ENCODE measurements around the gene ERC2.
A peak's percentile ranks its signal among the peaks of the same experiment; 100 is the strongest.
"Not testable (repeated sequence)": the region's sequence is repeated elsewhere in the genome, so short reads cannot be mapped to it uniquely, and the experiment has no call there.

ERC2 gene

DNA sequence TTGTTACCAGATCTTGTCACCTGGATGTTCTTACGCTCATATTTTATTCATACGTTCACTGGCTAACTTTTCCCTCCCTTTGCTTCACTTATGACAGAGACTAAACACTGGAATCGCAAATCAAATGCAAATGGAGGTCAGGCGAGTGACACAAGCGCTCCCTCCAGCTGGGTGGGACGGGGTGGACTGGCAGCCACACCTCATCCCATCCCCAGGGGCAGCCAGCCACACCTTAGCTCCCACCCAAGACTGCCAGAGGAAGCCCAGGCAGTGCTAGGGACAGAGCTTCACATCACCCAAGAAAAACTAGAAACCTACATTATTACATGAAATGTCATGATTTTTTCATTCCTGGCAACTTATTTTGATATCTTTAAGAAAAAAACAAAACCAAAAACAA is 366.2 kb downstream of the ERC2 start:
- intact Hi-C loops (cut with DNase I), result no loop called here
- no peak for DNase-seq

DNA sequence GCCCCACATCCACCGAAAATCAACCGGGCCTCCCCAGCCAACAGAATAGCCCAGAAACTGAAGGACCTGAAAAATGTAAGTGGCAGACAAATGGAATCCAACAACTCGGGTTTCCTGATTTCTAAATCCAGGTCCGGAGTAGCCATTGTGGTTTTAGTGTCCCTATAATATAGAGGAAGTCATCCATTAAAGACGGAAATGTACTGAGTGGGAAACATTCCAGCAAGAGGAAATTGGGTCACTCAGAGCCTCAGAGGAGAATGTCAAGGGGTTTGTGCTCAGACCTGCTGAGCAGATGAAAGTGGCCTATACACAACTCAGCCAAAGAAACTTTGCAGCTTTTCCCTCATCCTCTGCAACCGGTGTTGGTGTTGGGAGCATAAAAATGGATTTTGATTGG is 366.7 kb downstream of the ERC2 start:
- intact Hi-C loops (cut with DNase I), result no loop called here

DNA sequence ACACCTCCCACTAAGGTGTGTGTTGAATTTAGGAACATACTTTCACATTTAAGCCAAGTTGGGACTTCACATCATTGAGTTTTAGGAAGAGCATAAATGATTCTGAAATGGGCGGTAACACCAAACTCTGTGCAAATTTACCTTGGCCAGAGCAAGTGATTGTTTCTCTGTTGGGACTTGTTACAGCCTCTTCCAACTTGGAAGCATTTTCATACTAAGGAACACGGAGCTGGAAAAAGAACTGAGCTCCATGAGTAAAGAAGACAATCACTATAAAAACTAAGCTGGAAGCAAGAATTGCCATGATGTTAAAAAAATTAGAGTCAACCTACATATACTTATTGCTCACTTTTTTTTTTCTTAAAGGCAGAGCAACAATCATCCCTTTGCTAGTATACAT is 371.3 kb downstream of the ERC2 start:
- intact Hi-C loops (cut with DNase I), result no loop called here
- DNase-seq, result no peak

More for the DNA sequence above, 366.7 kb downstream of the ERC2 start:
- DNase-seq, result no peak

DNA sequence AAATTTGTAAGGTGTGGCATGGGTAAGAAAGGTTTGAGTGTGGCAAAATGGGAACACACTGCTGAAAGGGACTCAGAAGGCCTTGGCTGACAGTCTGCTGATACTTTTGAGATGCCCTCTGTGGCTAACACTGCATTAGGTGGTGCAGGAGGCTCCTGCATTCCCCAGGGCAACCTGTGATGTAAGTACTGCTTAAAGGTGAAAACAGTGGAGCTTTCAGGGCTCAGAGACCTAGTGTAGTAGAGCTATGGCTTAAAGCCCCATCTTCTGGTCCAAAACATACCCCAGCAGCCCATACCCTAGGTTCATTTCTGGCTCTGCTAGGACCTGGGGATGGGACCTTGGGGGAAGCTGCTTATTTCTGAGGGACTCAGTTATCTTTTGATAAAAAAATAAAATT is 374.1 kb downstream of the ERC2 start:
- no peak for DNase-seq
- intact Hi-C loops (cut with DNase I), result no loop called here

DNA sequence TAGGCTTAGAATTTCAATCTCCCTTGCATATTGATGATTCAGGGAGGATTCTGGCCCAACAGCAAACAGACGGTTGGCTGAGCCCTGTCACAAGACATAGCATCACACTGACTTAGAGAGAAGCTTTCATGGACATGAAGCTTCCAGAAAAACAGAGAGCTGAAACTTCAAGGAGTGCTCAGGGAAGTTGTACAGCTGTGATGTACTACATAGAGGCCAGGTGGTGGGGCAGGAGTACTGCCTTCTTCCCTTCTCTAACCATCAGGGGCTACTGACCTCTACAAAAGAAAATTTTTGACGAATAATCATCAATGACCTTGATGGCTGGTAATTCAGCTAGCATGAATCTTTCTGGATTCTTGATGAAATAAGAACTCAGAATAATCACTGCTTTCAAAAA is 378.5 kb downstream of the ERC2 start:
- intact Hi-C loops (cut with DNase I), result no loop called here
- no peak for DNase-seq

DNA sequence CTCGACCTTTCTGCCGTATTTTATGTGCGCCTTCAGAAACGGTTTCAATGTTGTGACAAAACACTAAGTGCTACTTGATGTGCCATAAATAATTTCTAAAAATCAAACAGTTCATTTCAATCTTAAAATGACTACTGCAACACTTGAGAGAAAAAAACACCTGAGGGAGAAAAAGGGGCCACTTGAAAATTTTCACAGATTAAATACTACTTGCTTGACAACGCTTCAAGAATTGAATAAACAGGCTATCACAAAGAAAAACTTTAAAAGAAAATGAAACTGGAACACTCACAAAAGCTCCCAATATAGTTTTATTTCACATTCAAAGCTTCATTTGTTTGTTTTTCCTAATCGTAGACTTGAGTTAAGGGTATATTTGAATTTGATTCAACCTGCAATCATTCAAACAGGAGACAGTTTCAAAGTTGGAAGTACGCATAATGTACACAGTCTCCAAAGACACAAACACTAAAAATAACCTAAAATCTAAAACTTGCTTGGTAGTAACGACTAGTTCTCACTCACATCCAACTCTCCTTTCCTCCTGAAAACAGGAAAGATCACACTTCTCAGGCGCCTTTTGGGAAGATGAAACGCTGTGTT is 380.7 kb downstream of the ERC2 start:
- DNase-seq, result no peak
- intact Hi-C loops (cut with DNase I), result no loop called here

DNA sequence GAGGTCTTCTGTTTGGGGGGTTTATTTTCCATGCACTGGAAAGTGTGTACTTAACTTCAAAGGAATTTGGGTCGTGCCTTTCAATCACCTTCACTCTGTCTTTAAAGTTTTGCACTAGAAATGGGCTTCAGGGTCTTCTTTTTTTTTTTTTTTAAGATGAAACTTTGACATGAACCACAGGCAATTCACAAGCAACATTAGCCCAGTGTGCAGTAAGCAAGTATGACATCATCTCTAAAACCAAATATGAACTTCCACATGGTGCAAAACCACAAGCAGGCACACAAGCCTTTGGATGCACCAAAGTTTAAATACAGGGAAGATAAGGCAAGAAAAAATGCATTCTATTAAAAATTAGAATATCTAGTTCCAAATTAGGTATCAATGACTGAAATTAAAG is 381.9 kb downstream of the ERC2 start:
- no peak for DNase-seq
- intact Hi-C loops (cut with DNase I), result no loop called here

DNA sequence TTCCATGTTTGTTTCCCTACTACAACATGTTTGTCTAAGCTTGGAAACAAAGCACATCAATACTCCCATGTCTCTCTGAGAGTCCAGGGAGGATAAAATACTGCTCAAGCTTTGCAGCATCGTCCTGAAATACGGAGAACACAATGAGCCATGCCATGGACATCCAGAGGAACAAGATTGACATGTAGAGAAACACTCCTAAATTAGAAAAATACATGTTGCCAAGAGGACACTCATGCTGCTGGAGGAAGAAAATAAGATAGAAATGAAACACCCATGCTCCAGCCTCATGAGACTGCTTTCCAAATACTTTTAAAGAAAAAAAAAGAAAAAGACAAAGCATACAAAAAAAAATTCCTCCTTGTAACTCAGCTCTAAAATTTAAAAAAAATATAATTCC is 387.0 kb downstream of the ERC2 start:
- intact Hi-C loops (cut with DNase I), result no loop called here
- DNase-seq, result no peak

DNA sequence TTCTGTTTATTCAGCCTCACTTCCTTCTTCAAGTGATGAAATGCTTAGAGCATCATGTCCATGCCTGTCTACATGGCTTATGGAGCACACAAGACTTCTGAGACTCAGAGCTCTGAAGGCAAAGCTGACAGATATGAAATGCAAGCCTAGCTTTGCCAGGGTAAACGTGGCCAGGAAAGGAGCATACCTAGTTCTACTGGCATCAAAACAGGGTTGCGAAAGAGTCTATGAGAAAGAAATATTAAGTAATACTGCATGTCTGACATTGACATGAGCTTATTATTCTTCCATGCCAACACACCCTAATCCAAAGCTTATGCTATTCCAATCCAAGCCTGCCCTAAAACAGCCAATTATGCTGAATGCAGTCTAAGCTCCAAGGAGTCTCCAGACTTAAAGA is 391.5 kb downstream of the ERC2 start:
- no peak for DNase-seq
- intact Hi-C loops (cut with DNase I), result no loop called here

DNA sequence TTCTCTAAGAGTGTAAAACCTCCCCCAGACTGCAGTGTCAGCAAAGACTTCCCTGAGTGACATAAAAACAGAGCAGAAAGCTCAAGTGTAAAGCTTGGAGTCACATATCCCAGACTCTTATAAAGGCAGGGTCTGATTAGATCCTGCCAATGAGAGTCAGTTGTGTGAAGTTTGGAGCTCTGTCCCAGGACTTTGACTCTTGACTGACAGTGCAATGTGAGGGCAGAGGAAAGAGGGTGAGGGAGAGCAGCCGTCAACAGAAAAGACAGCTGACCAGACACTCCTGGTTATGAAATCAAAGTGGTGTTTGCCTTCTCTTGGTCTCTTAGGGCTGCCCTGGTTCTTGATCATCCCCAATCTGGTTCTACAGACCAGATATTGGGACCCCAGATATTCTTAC is 393.2 kb downstream of the ERC2 start:
- intact Hi-C loops (cut with DNase I), result no loop called here
- DNase-seq, result no peak

DNA sequence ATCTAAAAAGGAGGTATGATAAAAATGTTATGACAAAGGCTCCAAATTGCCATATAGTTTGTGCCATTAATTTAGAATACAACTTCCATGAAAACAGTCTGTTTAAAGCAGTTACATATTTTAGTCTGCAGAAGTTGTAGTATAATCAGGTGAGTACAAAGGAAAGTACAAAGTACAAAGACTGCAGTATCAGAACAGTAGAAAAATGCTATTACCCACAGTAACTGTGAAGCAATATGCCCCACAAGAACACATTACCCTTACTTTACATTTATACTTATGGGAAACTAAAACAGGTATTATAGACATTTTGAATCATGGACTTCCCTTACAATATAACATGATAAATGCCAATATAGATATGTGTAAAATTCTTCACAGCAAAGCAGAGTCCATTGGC is 398.5 kb downstream of the ERC2 start:
- intact Hi-C loops (cut with DNase I), result no loop called here
- no peak for DNase-seq

DNA sequence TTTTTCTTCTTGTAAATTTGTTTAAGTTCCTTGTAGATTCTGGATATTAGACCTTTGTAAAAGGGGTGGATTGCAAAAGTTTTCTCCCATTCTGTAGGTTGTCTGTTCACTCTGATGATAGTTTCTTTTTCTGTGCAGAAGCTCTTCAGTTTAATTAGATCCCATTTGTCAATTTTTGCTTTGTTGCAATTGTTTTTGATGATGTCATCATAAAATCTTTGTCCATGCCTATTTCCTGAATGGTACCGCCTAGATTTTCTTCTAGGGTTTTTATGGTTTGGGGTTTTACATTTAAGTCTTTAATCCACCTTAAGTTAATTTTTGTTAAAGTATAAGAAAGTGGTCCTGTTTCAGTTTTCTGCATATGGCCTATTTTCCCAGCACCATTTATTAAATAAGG is 401.9 kb downstream of the ERC2 start:
- intact Hi-C loops (cut with DNase I); DNase-seq: not testable (repeated sequence)

DNA sequence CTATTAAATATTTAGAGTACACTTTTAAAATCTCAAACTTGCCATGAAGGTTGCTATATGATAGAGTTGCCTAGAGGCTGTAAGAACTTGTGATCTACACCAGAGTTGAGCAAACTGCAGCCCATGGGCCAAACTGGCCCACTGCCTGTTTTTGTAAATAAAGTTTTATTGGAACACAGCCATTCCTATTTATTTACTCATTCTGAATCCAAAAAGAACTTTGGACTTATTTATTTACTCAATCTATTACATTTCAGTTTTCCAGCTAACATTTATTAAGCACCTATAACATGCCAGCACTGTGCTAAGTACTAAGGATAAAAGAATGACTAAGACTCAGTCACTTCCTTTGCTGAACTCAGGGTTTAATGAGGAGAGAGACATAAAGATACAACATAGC is 403.6 kb downstream of the ERC2 start:
- no peak for DNase-seq
- intact Hi-C loops (cut with DNase I), result no loop called here

DNA sequence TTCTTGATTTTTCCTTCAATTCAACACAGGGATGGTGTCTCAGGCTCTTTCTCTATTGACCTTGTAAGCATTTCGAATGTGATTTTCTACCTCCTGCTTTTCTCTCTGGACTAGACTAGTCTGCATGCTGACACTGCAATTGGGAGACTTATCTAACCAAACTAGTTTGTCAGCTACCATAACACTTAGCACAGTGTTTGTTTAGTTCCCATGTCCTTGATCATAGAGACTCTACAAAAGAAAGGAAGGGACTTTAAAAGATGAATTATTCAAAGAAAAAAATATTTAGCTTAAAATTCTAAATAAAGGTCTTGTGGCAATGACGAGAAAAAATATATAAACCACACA is 407.0 kb downstream of the ERC2 start:
- intact Hi-C loops (cut with DNase I), result no loop called here
- DNase-seq, result no peak

DNA sequence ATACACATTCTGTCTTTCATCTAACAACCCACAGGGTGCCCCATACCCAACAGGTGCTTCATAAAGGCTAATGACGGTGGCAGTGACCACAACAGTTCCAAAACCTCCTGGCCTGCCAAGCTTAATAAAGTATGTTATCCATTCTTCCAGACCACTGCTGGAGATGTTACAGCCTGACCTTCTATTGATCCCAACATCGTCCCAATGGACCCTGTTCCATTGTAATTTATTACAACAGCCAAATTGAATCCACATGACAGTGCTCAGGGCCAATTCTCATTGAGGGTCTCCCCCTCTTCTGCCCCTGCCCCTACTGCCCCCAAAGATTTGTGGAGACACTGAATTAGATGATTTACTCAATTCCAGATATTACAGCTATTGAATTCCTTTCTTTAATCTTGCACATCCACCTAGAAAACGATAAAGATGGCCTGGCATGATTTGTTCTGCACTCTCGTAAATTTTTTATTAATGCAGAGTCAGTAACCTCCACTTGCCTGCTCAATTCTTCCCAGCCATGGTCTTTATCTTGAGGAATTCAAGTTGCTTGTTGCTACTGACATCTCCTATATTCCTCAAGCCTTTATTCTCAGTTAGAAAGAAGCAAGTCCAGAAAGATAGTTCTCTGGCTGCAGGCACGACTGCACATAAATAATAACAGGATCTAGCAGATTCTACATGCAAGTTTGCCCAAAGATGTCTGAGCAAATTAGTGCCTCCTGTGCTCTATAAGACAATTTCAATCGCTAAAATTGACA is 407.6 kb downstream of the ERC2 start:
- DNase-seq, result no peak
- intact Hi-C loops (cut with DNase I), result no loop called here

DNA sequence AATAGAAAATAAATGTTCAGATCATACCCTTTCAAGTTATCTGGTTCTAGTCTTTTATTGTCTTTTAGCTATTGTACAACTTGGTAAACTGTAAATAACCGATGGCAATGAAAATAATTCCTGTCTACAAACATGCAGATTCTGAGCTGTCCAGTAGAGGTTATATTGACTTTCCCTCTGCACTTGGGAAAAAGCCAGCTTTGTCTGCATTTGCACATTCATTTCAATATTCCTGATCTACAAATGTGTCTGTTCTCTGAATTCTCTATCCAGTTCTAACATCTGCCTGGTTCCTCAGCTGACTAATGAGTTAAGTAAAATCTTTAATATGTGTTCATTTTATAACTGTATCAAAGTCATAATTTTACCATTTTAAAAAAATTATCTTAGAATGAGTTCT is 408.5 kb downstream of the ERC2 start:
- intact Hi-C loops (cut with DNase I), result no loop called here

DNA sequence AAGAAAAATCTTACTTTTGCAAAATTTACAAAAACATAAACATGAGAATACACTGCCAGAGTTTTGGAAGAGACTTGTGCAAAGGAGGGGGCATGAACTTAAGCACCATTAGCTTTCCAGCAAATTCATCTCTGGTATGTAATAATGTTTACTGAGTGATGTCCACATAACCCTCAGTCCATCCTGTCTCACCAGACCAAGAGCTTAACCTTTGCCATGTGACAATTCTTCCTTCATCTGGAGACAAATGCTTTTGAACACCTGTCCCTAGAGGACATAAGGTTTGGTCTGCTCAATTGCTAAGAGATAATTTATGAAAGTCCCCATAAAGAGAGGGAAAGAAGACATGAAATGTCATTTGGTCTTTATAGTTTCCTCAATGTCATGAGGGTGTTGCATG is 412.3 kb downstream of the ERC2 start:
- intact Hi-C loops (cut with DNase I), result no loop called here
- DNase-seq, result no peak

More for the DNA sequence above, 408.5 kb downstream of the ERC2 start:
- no peak for DNase-seq

DNA sequence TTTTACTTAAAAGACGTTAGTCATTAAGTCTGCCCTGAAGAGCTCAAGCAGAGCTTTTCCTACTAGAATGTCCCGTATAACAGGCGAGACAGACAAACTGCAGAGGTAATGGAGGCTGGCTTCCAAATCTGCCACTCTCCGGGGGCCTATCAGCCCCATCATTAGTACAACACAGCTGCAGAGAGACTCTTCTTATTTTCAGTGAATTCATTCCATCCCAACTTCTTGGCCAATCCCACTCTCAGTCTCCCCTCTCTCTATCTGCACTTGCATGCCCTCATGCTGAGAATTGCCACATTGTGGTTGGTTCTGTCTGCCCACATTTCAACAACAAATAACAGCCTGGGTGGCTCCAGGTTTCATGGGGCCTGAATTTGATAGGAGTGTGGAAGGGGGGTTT is 412.7 kb downstream of the ERC2 start:
- DNase-seq, result no peak
- intact Hi-C loops (cut with DNase I), result no loop called here

DNA sequence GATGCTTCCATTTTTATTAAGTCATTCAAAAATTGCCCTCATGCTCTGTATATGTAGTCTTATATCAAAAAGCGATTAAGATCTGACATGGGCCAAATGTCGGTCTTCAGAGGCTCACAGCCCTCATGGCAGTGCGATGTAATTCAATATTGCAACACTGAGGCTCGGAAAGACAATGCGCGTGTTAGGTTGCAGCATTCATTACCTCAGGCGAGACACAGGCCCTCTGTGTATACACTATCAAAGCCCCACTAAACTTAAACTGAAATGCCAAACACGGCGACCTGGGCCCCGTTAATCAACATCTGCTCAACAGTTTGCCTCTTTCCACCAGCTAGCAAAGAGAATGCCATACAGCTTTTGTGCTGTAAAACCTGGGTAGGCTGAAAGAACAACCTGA is 413.4 kb downstream of the ERC2 start:
- intact Hi-C loops (cut with DNase I), result no loop called here
- no peak for DNase-seq

DNA sequence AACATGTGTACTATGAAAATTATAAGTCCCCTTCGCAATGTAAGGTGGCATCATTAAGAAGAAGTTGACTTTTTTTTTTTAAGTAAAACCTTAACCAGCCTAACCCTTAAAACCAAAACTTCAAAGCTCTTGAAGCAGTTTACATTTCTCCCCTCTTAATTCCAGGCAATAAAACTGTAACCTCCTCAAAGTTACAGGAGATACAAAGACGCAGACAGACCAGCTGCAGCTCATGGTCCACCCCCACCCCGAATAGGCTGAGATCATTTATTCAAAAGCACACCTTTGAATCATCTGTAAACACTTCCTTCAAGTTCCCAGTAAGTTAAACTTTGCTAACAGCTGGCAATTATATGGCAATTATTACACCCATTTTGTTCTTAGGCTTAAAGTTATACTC is 414.5 kb downstream of the ERC2 start:
- intact Hi-C loops (cut with DNase I), result no loop called here
- DNase-seq, result no peak

DNA sequence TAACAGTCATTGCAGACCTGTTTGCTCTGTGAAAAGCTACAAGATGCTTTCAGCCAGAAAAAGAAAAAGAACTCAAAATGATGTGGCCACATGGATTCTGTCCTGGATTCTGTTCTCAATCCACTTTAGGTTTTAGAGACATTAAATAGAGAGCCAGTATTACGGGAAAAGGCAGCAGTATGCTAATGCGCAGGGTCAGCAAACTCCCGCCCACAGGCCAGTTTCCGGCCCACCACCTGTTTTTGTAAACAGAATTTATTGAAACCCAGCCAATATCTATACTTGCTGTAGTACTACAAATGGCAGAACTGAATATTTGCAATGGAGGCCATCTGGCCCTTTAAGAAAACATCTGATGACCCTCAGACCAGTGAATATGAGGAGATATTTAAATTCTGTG is 416.1 kb downstream of the ERC2 start:
- intact Hi-C loops (cut with DNase I), result no loop called here
- peak in 1 of 10 donors; percentile 67 for DNase-seq

DNA sequence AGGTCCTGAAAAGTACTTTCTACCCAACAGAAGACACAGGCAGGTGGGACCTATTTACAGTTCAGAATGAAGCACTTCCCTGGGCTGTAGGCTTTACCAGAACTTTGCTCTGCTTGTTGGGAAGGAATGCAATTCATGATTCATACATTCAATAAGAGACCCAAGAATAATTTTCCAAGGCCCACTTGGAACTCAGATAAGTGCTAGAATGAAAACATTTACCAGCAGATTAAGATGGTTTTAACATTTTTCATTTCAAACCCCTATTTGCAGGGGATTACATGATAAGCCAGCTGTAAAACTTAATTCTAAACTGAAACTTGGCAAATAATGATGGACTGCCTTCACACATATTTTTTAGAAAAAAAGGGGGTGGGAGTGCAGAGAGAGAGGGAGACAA is 417.2 kb downstream of the ERC2 start:
- intact Hi-C loops (cut with DNase I), result no loop called here
- DNase-seq, result no peak

DNA sequence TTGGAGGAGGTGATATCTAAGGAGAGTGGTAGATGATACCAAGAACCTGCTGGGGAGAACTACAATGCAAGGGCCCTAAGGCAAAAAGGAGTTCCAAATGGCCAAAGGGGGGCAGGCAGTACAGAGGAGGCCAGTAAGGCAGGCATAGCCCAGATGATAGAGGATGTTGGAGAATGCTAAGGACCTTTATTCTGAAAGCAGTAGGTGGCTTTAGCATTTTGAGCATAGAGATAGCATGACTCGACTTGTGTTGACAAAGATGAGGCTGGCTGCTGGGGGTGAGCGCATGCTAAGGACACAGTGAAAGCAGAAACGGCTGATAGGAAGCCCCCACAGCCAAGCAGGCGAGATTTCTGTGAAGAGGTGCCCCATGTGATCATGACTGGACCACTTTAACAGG is 419.3 kb downstream of the ERC2 start:
- intact Hi-C loops (cut with DNase I), result no loop called here
- DNase-seq, result no peak
